SK-N-SH (cell line): ENCODE measurements around the gene HOTAIR. TPM values are rescaled to one million over a fixed set of nuclear protein-coding genes. Genes with fewer than 3 reads are reported as not detected.

Source experiments
- CTCF ChIA-PET: fragments of 300-600, 350-600 bp; formaldehyde crosslinking; extraction: SDS; loops from one replicate; lab custom pipeline; 2021; lab: Yijun Ruan, JAX
- POLR2A ChIA-PET: fragments of 350-600 bp; sonication (Branson Sonifier 250); formaldehyde crosslinking; extraction: SDS; loops from one replicate; lab custom pipeline; 2020; ENCODE audit warnings: antibody characterized with exemption, inconsistent platforms; lab: Yijun Ruan, JAX
- DNase-seq: peaks from one replicate; pipeline ENCODE4 v3.0.0; 2012
- H2AFZ ChIP-seq: fragments of 200-600 bp; sonication (generic); 2 replicates; pipeline ENCODE4 v1.8.1; 2016; ENCODE audit warnings: antibody characterized with exemption, mild to moderate bottlenecking, low read depth
- H3F3A ChIP-seq: fragments of 200-600 bp; sonication (generic); replicated peaks from 2 replicates; pipeline ENCODE3; 2016; ENCODE audit warnings: antibody characterized with exemption, mild to moderate bottlenecking; ENCODE audit not compliant: insufficient read depth
- H3K27ac ChIP-seq, 2 experiments: fragments of 200-500 bp in 1 of 2; fragments of 200-600 bp in 1 of 2; sonication (Bioruptor generic) in 1 of 2; sonication (generic), shearing (Covaris generic) in 1 of 2; 2 replicates each; pipeline versions ENCODE4 v1.5.1 to v1.6.1; 2014 to 2016; ENCODE audit warnings: low read depth in 2 of 2, inconsistent platforms in 1 of 2, low read length in 1 of 2, mild to moderate bottlenecking in 1 of 2, mixed read lengths in 1 of 2
- H3K27me3 ChIP-seq: fragments of 200-600 bp; sonication (generic), shearing (Covaris generic); 2 replicates; pipeline ENCODE4 v1.6.1; 2016; ENCODE audit warnings: mixed run types; ENCODE audit not compliant: insufficient read depth
- H3K36me3 ChIP-seq, 2 experiments: fragments of 200-500 bp in 1 of 2; fragments of 200-600 bp in 1 of 2; sonication (Bioruptor generic) in 1 of 2; sonication (generic) in 1 of 2; replicated peaks in 1 of 2; 2 replicates each; pipeline versions ENCODE3 to v1.5.1; 2014 to 2016; ENCODE audit warnings: low read length in 1 of 2, mild to moderate bottlenecking in 1 of 2; ENCODE audit not compliant: insufficient read depth in 2 of 2, control insufficient read depth in 1 of 2
- H3K4me1 ChIP-seq, 2 experiments: fragments of 200-500 bp in 1 of 2; fragments of 200-600 bp in 1 of 2; sonication (Bioruptor generic) in 1 of 2; sonication (generic), shearing (Covaris generic) in 1 of 2; 2 replicates each; pipeline versions ENCODE4 v1.5.1 to v1.6.1; 2014 to 2016; ENCODE audit warnings: low read depth in 1 of 2, low read length in 1 of 2, mixed run types in 1 of 2; ENCODE audit not compliant: insufficient read depth in 2 of 2, control insufficient read depth in 1 of 2
- H3K4me2 ChIP-seq: fragments of 200-600 bp; sonication (generic), shearing (Covaris generic); 2 replicates; pipeline ENCODE4 v1.6.1; 2017; ENCODE audit warnings: mixed run types
- H3K4me3 ChIP-seq, 2 experiments: fragments of 200-500 bp in 1 of 2; fragments of 200-600 bp in 1 of 2; sonication (Bioruptor generic) in 1 of 2; sonication (generic), shearing (Covaris generic) in 1 of 2; 2 replicates each; pipeline versions ENCODE4 v1.5.1 to v1.8.1; 2014 to 2016; ENCODE audit warnings: low read depth in 2 of 2, inconsistent platforms in 1 of 2, low read length in 1 of 2, mild to moderate bottlenecking in 1 of 2, mixed read lengths in 1 of 2, moderate library complexity in 1 of 2
- H3K79me2 ChIP-seq: fragments of 200-600 bp; sonication (generic); 2 replicates; pipeline ENCODE4 v1.8.1; 2017; ENCODE audit warnings: mild to moderate bottlenecking; ENCODE audit not compliant: insufficient read depth
- H3K9ac ChIP-seq: fragments of 200-600 bp; sonication (generic); 2 replicates; pipeline ENCODE4 v1.6.1; 2017; ENCODE audit warnings: mixed run types
- H3K9me2 ChIP-seq: fragments of 200-600 bp; sonication (generic); 2 replicates; pipeline ENCODE4 v1.6.1; 2017; ENCODE audit warnings: mixed run types
- H3K9me3 ChIP-seq: fragments of 200-600 bp; sonication (generic); 2 replicates; pipeline ENCODE4 v1.6.1; 2017; ENCODE audit warnings: mixed run types, mild to moderate bottlenecking, moderate library complexity
- H4K20me1 ChIP-seq: fragments of 200-600 bp; sonication (generic); 2 replicates; pipeline ENCODE4 v1.6.1; 2017; ENCODE audit warnings: mild to moderate bottlenecking, mixed run types; ENCODE audit not compliant: insufficient read depth
- CTCF ChIP-seq: fragments of 200-600 bp; sonication (generic); IDR thresholded peaks from 2 replicates; pipeline ENCODE4 v1.6.1; 2017; ENCODE audit warnings: antibody characterized with exemption, mild to moderate bottlenecking, moderate library complexity
- EZH2phosphoT487 ChIP-seq: fragments of 200-600 bp; sonication (generic); IDR thresholded peaks from 2 replicates; pipeline ENCODE4 v1.6.1; 2017; ENCODE audit warnings: low read depth, mixed run types, mild to moderate bottlenecking, antibody characterized with exemption, moderate library complexity, borderline replicate concordance
- FOSL2 ChIP-seq: IDR thresholded peaks from 2 replicates; pipeline ENCODE4 v1.4.0; 2012; ENCODE audit warnings: low read depth, mild to moderate bottlenecking, moderate library complexity, borderline replicate concordance
- FOXM1 ChIP-seq: IDR thresholded peaks from 2 replicates; pipeline ENCODE4 v1.4.0; 2012; ENCODE audit warnings: low read depth, mild to moderate bottlenecking
- JUND ChIP-seq: IDR thresholded peaks from 2 replicates; pipeline ENCODE4 v1.4.0; 2012
- MEF2A ChIP-seq: IDR thresholded peaks from 2 replicates; pipeline ENCODE4 v1.4.0; 2012; ENCODE audit warnings: low read depth, borderline replicate concordance
- NFIC ChIP-seq: IDR thresholded peaks from 2 replicates; pipeline ENCODE4 v1.4.0; 2012; ENCODE audit warnings: borderline replicate concordance
- POLR2AphosphoS5 ChIP-seq: IDR thresholded peaks from 2 replicates; pipeline ENCODE4 v1.6.1; 2012; ENCODE audit warnings: low read depth, low read length
- RAD21 ChIP-seq: IDR thresholded peaks from 2 replicates; pipeline ENCODE4 v1.6.1; 2012; ENCODE audit warnings: mild to moderate bottlenecking, low read length
- RCOR1 ChIP-seq: fragments of 150-350 bp; IDR thresholded peaks from 2 replicates; pipeline ENCODE4 v1.6.1; 2017; ENCODE audit warnings: antibody characterized with exemption, low read length
- RXRA ChIP-seq: IDR thresholded peaks from 2 replicates; pipeline ENCODE4 v1.4.0; 2012; ENCODE audit warnings: low read depth, mild to moderate bottlenecking, borderline replicate concordance
- TAF1 ChIP-seq: IDR thresholded peaks from 2 replicates; pipeline ENCODE4 v1.6.1; 2012; ENCODE audit warnings: low read depth, mild to moderate bottlenecking, low read length, moderate library complexity, borderline replicate concordance
- TCF12 ChIP-seq: IDR thresholded peaks from 2 replicates; pipeline ENCODE4 v1.4.0; 2012
- TEAD4 ChIP-seq: IDR thresholded peaks from 2 replicates; pipeline ENCODE4 v1.4.0; 2012; ENCODE audit warnings: mild to moderate bottlenecking, borderline replicate concordance; ENCODE audit not compliant: insufficient read depth
- USF1 ChIP-seq: IDR thresholded peaks from 2 replicates; pipeline ENCODE4 v1.4.0; 2012; ENCODE audit warnings: low read depth, borderline replicate concordance
- USF2 ChIP-seq: fragments of 150-350 bp; IDR thresholded peaks from 2 replicates; pipeline ENCODE4 v1.6.1; 2017; ENCODE audit warnings: antibody characterized with exemption, low read length, low read depth, borderline replicate concordance
- YY1 ChIP-seq: IDR thresholded peaks from 2 replicates; pipeline ENCODE4 v1.4.0; 2012; ENCODE audit warnings: low read depth, mild to moderate bottlenecking
- WGBS: methylation state at CpG from one replicate; pipeline ENCODE4 v1.1.6; 2017; ENCODE audit warnings: low lambda C conversion rate; 5-methylcytosine and 5-hydroxymethylcytosine counted together
- polyA plus RNA-seq, 3 experiments: library from polyadenylated mRNA; depleted of rRNA; stranded (reverse); fragments of >200 nt; gene quantifications; 2 replicates each; pipeline ENCODE4 v1.2.3, GENCODE V29; 2012
- TF ChIP-seq, protein P1 (sequence below): IDR thresholded peaks from 2 replicates; pipeline ENCODE4 v1.4.0; 2012; ENCODE audit warnings: low read depth, borderline replicate concordance

The HOTAIR gene
- polyA plus RNA-seq, 1 of the 3 experiments (the other 2 are of a cell fraction) = not detected

DNA sequence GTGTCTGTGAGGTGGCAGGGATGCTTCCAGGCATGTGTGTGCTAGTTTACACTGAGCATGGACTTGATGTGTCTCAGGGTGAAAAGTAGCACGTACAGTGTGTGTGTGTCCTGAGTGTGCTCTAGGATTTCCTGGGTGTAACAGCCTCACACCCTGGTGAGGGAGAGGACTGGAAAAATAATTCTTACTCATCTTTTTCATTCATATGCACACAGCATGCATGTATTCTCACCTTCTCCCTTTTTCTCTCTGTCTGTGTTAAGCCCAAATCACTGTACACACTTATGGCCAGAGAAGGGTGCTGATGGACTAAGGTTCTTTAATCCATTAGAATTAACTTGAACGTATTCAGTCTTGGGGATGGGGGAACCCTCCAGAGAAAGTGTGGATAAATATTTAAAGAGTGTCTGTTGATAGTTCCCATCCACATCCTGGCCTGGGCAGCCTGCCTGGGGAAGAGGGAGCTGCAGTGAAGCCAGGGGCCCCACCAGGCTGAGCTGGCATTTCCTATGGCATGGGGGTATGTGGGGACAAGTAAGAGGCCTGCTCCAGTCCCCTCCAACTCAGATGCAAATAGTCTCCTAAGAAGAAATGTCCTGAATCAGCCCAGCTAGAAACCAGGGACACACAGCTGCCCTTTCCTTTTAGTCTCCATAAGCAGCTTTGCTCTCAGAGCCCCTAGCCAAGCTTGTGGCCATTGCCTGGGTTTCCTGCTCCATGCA lies 32.9 kb upstream of the HOTAIR start:
- no peaks in the 10 kb centered on the region for H3K79me2 ChIP-seq
- H3K9me2 ChIP-seq = no peaks in the 10 kb centered on the region
- no peak for TF ChIP-seq FOSL2
- TF ChIP-seq CTCF = no peak
- TF ChIP-seq NFIC = no peak
- TF ChIP-seq TEAD4 = no peak
- no peak for TF ChIP-seq POLR2AphosphoS5
- TF ChIP-seq FOXM1 = no peak
- no peak for TF ChIP-seq EZH2phosphoT487
- no peak for TF ChIP-seq RCOR1
- TF ChIP-seq JUND = no peak
- no peak for TF ChIP-seq USF2
- TF ChIP-seq, protein P1, sequence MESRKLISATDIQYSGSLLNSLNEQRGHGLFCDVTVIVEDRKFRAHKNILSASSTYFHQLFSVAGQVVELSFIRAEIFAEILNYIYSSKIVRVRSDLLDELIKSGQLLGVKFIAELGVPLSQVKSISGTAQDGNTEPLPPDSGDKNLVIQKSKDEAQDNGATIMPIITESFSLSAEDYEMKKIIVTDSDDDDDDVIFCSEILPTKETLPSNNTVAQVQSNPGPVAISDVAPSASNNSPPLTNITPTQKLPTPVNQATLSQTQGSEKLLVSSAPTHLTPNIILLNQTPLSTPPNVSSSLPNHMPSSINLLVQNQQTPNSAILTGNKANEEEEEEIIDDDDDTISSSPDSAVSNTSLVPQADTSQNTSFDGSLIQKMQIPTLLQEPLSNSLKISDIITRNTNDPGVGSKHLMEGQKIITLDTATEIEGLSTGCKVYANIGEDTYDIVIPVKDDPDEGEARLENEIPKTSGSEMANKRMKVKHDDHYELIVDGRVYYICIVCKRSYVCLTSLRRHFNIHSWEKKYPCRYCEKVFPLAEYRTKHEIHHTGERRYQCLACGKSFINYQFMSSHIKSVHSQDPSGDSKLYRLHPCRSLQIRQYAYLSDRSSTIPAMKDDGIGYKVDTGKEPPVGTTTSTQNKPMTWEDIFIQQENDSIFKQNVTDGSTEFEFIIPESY = no peak
- no peak for TF ChIP-seq RAD21
- TF ChIP-seq USF1 = no peak
- TF ChIP-seq TAF1 = no peak
- no peak for TF ChIP-seq YY1
- TF ChIP-seq RXRA = no peak
- TF ChIP-seq TCF12 = no peak
- no peak for TF ChIP-seq MEF2A
- TF ChIP-seq, all 33 proteins: peak for 0
- WGBS = 96% methylated on average over 2 of the region's 2 CpGs
- Histone ChIP-seq H3K4me1 (peaks cover 0 to 20% of the 10 kb centered on the region in 2 experiments; a peak in 1 of 4 replicates), H3K9ac (no peak overlapping the region), H3K4me3 (no peak overlapping the region), H3F3A (peaks cover 8% of the 10 kb centered on the region), H3K27ac (no peak overlapping the region), H3K36me3 (no peaks in the 10 kb centered on the region), H3K27me3 (no peaks in the 10 kb centered on the region), H3K9me3 (no peaks in the 10 kb centered on the region), H2AFZ (no peak overlapping the region), H4K20me1 (no peaks in the 10 kb centered on the region), H3K4me2 (no peak overlapping the region)
- ChIA-PET CTCF (interaction anchor here (0.6 to 24.5 kb wide), 14 partner anchors 8 to 363 kb away, joined by 3 to 568 read pairs (median 10); partner anchors contain the start of genes HOXC10, HOXC5, HOXC6 and SMUG1), POLR2A (interaction anchor here (1.8 kb wide), 1 partner anchor 10 kb away, joined by 11 read pairs; no protein-coding TSS in a partner anchor)
- no peak for DNase-seq
